ENCODE measurements around the gene CD84. TPM values are rescaled to one million over a fixed set of nuclear protein-coding genes. Genes with fewer than 3 reads are reported as not detected.
A peak's percentile ranks its signal among the peaks of the same experiment; 100 is the strongest.
"Not testable (repeated sequence)": the region's sequence is repeated elsewhere in the genome, so short reads cannot be mapped to it uniquely, and the experiment has no call there.

Gene CD84
- total RNA-seq, 2 donors from 2014 or later = 4.8 to 7.7 TPM

DNA sequence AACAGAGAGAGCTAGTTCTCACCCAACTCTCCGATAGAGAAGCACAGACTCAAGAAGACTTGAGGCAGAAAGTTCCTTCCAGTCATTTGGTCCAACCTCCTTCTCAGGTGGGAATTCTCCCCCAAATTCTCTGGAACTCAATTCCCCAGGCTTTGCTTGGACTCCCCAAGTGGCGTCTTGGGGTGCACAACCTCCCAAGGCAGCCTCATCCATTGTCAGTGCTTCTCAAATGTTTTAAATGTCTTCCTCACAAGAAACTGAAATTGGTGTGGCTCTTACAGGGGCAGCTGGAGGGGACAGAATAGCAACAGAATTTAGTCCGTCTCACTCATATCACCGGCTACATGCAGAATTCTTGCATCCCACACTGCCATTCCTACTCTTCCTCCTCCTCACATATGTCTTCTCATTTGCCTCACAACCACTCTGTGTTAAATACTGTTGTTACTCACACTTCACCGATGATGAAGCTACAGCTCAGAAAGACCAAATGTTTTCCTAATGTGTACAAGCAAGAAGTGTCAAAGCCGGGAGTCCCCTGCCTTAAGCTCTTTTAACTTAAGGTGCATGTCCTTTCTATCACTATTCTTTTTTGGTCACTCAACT, 33.4 kb upstream of the CD84 start:
- no peak for DNase-seq
- intact Hi-C loops (cut with DNase I) = no loop called here
- ATAC-seq = no peak

DNA sequence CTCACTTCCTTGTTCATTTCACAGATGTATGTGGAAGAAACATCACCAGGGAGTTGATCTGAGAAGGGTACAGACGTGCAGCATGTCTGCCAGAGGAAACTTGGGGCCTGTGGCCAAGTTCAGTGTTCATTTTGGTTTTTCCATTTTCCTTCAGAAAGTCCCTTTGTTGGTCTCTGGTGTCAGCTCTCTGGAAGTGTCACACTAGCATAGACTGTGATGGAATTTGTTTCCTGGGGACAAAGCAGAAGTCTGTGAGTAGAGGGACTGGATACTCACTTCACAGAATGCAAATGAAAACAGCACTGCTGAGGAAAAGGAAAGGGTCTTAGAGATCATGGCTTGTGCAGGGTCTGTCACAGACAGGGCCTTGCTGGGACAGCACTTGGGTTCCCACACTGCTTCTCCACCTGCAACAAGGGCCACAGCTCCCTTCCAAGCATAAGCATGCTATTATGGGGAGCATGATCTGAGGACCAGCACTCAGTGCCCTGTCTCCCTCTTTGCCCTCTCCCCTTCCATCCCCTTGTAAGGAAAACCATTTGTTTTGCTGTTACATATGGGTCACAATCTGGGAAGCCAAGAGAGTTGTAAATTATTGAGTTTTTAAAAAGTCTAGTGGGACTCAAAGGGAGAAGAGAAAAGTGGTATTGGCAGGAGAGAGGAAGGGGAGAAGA, 31.4 kb upstream of the CD84 start:
- DNase-seq = no peak
- intact Hi-C loops (cut with DNase I) = no loop called here

DNA sequence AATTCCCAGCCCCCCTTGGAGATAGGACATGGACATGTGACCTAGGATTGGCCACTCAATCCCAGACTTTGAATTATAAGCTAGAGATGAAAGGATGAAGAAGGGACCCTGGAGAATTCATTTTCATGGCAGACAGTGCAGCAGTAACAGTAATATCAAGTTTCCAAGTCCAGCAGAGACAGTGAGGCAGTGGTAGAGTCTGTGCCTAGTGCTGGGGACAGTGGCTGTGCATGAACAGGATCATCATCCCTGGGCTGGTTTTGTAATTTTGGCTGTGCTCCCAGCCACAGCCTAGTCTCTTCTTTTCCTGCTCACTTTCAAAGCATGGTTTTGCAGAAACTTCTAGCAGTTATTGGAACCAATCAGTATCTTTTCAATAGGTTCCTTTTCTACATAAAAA, 29.6 kb upstream of the CD84 start:
- DNase-seq = no peak
- intact Hi-C loops (cut with DNase I) = loop anchor here in 1 of 2 donors (5.0 kb wide), 1 partner anchor 182 kb away; no protein-coding TSS in a partner anchor
- no peak for ATAC-seq

More for the DNA sequence above, 31.4 kb upstream of the CD84 start:
- ATAC-seq = no peak

DNA sequence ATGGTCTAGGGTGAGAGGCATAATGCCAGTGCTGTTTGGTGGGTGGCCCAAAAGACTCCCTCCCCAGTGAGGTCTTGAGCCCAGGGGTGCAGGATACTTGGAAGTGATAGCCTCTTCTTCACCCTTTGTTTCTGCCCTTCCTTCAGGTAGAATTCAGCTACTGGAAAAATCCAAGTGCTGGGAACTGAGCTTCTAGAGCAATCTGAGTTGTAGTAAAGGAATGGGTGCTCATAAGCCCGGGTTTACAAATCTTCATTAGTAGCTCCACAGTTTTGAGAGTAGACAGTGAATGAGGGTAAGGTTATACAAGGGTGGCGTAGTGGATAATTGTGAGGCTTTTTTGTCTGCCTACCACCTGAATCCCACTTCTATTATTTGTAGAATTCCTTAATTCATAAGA, 29.2 kb upstream of the CD84 start:
- intact Hi-C loops (cut with DNase I) = loop anchor here in 1 of 2 donors (5.0 kb wide), 1 partner anchor 181 kb away; no protein-coding TSS in a partner anchor
- DNase-seq (no peak), ATAC-seq (no peak)

DNA sequence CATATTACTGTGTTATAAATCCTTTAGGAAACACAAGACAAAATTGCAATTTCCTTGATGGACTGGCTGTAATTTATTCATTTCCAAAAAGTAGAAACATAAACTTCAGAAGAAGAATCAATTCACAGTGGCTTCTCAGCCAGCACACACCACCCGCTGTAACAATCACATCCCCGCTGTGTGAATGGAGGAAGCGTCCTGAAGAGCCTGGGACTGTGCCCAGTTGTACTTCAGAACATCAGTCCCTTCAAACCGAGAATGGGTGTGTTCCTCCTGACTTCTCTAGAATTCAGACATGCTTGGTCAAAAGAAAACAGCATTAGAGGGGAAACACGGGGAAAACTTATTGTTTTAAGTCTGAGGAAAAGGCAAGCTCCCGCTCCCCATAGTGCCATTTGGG, 28.8 kb upstream of the CD84 start:
- ATAC-seq = no peak
- intact Hi-C loops (cut with DNase I) = loop anchor here in 1 of 2 donors (5.0 kb wide), 1 partner anchor 181 kb away; no protein-coding TSS in a partner anchor
- no peak for DNase-seq

DNA sequence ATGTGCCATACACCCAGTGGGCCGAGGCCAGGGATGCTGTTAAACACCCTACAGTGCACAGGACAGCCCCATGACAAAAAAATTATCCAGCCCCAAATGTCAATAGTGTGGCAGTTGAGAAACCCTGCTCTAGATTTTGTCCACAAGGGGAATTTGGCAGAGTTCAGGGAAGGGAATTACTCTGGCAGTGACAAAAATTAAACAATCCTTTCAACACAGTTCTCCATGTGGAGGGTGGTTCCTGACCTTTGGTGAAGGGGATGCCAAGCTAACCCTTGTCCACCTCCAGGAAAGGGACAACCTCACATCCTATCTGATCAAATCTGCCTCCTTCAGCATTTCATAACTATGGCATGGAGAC, 28.4 kb upstream of the CD84 start:
- intact Hi-C loops (cut with DNase I) = loop anchor here in 1 of 2 donors (5.0 kb wide), 1 partner anchor 180 kb away; no protein-coding TSS in a partner anchor
- DNase-seq (no peak), ATAC-seq (no peak)

DNA sequence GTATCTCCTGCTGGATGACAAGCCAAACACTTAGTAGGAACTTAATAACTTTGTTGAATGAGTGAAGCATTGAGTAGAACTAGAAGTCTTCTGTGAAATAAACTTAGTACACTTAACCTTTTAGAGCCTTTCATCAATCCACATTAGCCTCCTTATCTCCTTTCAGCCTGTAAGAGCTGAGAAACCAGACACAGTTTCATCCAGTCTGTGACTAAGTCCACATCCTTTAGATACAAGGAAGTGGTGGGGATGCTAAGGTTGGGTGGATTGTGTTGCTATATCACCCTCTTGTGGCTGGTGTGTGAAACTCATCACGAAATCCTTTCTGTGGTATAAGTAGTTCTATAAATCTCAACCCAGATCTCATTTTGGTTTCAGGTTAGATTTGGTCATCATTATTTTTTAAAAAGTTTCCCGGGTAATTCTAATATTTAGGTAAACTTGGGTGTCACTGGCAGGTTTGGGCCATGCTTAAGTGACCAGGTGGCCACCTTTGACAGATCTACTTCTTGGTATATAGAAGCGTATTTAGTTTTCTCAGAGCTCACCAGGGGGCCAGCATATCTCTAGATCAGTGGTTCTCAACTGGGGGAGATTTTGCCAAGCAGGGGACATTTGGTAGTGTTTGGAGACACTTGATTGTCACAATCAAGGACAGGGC, 27.8 kb upstream of the CD84 start:
- DNase-seq = no peak
- intact Hi-C loops (cut with DNase I) = loop anchor here in 1 of 2 donors (5.0 kb wide), 1 partner anchor 180 kb away; no protein-coding TSS in a partner anchor
- peak; percentile 82 to 93 for ATAC-seq

DNA sequence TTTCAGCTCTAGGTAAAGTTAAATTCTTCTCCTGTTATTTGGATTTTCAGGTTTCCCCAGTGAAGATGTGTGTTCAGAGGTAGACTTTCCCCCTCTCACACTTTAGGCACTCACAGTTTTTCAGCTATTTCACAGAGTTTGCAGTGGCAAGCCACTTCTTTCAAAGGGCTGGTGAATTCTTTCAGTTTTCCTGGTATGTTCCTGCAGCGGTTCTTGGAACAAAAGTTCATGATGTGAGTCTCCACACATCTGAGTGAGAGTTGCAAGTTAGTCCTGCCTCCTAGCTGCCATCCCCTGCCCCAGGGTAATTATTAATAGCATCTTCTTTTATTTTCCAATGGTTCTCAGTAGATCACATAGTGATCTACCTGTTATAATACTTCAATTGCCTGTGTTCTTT, 27.3 kb upstream of the CD84 start:
- DNase-seq (no peak), ATAC-seq (no peak)
- intact Hi-C loops (cut with DNase I) = loop anchor here (1.0 to 5.0 kb wide), 2 partner anchors 178 to 179 kb away; no protein-coding TSS in a partner anchor

DNA sequence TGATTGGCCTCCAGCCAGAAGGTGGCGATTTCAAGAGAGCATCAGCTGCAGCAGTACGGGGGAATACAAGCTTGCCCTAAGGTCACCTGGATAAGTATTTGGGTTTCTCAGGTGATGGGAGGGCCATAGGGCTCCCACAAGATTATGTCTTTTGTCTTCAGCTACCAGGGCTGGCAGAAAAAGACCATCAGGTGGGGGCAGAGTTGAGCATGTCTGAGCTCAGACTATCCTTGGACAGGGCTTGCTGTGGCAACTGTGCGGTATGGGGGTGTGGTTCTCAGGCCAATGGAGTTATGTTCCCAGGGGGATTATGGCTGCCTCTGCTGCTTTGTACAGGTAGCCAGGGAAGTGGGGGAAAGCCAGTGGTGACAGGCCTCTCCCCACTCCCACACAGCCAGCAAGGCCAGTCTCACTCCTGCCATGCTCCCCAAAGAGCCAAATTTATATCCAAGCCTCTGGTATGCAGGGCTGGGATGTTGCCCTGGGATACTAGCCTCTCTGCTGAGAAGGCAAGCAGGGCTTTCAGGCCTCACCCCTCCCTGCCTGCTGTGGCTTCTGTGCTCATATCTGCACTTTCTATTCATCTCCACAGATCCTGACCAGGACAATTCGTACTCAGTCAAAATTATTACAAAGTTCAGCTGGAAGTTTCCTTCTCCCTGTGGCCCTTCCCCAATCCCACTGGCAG, 26.6 kb upstream of the CD84 start:
- intact Hi-C loops (cut with DNase I) = loop anchor here (1.0 to 5.0 kb wide), 2 partner anchors 178 to 179 kb away; no protein-coding TSS in a partner anchor
- no peak for DNase-seq
- no peak for ATAC-seq

DNA sequence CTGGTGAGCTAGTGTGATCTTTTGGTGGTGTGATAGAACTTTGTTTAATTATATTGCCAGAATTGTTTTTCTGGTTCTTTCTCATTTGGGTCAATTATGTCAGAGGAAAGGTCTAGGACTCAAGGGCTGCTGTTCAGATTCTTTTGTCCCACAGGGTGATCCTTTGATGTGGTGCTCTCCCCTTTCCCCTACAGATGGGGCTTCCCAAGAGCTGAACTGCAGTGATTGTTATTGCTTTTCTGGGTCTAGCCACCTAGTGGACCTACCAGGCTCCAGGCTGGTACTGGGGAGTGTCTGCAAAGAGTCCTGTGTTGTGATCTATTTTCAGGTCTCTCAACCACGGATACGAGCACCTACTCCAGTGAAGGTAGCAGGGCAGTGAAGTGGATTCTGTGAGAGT, 25.9 kb upstream of the CD84 start:
- ATAC-seq = no peak
- intact Hi-C loops (cut with DNase I) = loop anchor here in 1 of 2 donors (5.0 kb wide), 1 partner anchor 178 kb away; no protein-coding TSS in a partner anchor
- no peak for DNase-seq

DNA sequence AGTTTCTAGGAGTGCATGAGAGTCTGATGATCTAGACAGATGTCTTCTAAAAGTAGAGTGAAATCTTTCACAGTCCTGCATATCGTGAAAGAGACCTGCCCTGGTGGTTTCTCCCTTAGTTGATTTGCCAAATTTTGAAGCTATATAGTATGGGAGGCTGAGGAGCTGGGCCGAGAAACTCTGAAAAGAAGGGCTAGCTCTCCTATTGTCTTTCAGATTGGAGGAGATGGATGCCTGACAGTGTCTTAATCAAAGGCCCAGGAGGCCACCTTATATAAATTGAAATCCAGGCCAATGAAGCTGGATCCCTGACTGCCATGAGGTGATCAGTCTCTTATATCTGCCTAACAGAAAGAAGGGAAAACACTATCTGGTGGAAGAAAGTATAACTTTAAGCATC, 18.4 kb upstream of the CD84 start:
- DNase-seq (no peak), ATAC-seq (no peak)
- intact Hi-C loops (cut with DNase I) = no loop called here

DNA sequence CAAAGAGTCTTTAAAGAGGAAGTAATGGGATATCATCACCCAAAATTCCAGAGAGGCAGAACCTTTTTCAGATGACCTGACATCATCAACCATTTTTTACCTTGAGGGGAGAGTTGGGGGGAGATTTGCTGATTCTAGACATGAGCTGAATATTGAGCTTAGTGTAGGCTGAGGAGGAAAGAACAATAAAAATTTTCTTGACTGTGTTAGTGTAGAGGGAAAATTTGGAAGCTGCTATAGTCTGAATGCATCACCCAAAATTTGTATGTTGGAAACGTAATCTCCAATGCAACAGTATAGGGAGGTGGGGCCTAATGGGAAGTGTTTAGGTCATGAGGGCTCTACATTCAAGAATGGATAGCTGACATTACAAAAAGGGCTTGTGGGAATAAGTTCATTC, 17.8 kb upstream of the CD84 start:
- intact Hi-C loops (cut with DNase I) = no loop called here
- ATAC-seq (no peak), DNase-seq (no peak)

DNA sequence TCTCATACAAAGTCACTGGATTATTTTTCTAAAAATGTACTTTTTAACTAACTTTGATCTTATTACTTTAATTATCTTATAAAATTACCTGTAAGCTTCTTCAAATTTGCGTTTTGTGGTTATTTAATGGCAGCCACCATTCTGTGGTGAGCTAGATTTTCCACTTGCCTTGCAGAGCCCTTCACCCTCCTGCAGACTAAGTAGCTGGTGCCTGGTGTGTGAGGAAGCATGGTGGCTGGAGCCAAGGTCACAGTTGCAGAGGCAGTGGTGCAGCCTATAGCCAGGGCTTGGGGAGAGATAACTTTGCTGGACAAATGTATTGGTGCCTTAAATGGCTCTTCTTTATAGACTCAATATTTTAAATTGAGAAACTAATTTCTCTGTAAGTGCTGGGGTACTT, 11.2 kb upstream of the CD84 start:
- no peak for DNase-seq
- ATAC-seq = no peak
- intact Hi-C loops (cut with DNase I) = no loop called here

DNA sequence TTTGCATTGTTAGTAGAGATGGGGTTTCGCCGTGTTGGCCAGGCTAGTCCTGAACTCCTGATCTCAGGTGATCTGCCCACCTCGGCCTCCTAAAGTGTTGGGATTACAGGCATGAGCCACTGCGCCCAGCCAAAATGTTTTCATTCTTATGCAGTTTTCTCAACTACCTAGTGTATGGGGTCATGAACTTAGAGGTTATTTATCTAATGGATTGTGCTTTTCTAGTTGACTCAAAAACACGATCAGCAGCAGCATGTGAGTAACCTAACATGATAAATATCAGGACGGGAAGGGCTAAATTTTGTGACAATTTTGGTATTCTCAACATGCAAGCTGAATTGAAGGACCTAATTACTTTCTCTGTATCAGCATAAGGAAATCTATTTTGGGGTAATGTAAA, 9.2 kb upstream of the CD84 start:
- intact Hi-C loops (cut with DNase I) = no loop called here
- DNase-seq (no peak), ATAC-seq (no peak)

DNA sequence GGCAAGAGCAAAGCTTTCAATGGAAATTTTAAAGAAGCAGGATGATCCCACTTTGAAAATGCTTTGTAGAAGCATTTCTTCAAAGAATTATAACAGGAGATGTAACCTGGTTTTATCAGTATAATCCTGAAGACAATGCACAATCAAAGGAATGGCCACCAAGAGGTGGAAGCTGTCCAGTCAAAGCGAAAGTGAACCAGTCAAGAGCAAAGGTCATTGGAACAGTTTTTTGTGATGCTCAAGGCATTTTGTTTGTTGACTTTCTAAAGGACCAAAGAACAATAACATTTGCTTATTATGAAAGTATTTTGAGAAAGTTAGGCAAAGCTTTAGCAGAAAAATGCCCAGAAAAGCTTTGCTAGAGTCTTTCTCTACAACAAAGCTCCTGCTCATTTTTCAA, 5.5 kb upstream of the CD84 start:
- DNase-seq (no peak), ATAC-seq (no peak)
- intact Hi-C loops (cut with DNase I) = no loop called here

DNA sequence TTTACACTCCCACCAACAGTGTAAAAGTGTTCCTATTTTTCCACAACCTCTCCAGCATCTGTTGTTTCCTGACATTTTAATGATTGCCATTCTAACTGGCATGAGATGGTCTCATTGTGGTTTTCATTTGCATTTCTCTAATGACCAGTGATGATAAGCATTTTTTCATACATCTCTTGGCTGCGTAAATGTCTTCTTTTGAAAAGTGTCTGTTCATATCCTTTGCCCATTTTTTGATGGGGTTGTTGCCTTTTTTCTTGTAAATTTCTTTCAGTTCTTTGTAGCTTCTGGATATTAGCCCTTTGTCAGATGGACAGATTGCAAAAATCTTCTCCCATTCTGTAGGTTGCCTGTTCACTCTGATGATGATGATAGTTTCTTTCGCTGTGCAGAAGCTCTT, 3.7 kb upstream of the CD84 start:
- ATAC-seq; DNase-seq; intact Hi-C loops (cut with DNase I): not testable (repeated sequence)

DNA sequence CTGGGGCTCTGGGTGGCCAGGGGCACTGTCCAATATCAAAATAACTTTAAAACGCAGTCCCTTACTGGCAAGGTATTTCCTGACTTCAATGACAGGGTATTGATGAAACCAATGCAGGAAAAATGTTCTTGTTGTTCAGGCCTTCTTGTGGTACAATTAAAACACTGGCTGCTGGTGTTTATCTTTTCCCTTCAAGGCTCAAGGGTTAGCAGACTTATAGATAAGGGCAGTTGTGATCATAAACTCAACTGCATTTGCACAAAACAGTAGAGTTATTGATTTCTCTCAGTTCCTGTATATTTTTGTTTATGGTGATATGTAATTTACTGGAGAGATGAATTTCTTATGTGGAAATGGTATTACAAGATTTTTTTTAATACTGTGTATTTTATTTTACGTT, 2.7 kb upstream of the CD84 start:
- intact Hi-C loops (cut with DNase I) = no loop called here
- ATAC-seq = no peak
- no peak for DNase-seq

DNA sequence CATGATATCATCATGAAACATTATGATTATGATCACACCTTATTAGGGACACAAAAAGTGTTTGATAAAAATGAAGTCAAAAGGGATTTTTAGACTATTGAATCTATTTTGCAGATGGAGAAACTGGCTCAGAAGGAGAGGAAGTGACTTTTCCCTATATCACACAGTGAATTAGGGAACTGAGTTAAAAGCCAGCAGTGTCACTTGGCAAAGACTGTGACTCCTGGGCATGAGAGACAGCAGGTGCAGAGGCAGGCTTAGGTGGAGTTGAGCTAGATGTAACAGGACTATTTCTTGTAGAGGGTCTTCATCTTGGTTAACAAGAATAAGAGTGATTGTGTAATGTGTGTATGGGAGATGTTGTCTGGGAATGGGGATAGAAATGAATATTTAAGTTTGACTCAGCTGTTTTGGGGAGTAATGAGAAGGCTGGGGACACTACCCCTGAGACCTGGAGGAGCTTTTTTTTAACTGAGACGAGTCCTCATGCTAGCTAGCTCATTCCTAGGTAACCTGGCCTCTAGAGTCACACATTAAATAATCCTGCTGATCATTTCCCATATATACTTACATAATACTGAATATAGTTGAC, 1.0 kb upstream of the CD84 start:
- ATAC-seq = no peak
- intact Hi-C loops (cut with DNase I) = no loop called here
- no peak for DNase-seq

DNA sequence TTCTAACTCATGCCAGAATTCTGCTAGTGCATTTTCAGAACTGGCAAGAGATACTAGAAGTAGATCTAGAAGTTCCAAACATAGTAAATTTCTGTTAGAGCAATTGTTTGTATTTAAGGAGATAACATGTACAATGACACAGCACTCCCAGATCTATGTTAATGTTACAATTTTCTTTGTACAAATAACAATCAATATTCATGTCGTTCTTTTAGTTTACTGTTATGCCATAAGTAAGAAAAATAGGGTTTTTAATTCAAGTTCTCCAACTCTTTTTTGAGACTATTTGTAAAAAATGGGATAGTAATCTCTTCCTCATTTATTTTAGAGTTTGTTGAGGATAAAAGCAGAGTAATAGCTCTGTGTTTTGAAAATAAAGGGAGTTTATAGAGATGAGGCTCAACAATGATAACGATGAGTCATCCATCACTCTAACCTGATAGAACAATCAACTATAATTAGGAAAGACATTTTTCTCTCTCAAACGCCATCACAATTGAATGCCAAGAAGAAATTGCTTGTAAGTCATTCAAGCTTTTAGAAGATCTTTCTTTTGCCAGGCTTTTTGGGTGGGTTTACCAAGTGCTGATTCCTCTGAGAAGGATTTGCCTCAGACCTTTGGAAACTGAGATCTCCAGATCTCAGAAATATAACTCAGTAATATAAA, 638 bp downstream of the CD84 start:
- intact Hi-C loops (cut with DNase I) = no loop called here
- DNase-seq (no peak), ATAC-seq (no peak)
